OCI-LY1 (cell line): ENCODE results near the gene FAM89A.

Experiments
- EZH2 ChIP-seq: fragments of 200-600 bp; sonication (generic), shearing (Covaris generic); IDR thresholded peaks from 2 replicates; pipeline ENCODE4 v1.8.0; 2017; ENCODE audit warnings: borderline replicate concordance, mixed run types, mild to moderate bottlenecking, antibody characterized with exemption, low read length, moderate library complexity, mixed read lengths
- TF ChIP-seq, protein P1 (sequence below): fragments of 200-600 bp; sonication (generic), shearing (Covaris generic); IDR thresholded peaks from 2 replicates; pipeline ENCODE4 v1.5.1; 2017; ENCODE audit warnings: mild to moderate bottlenecking, antibody characterized with exemption, low read length, moderate library complexity, mixed read lengths

GRCh38 chr1:231044588-231044987 lies 4.5 kb upstream of the FAM89A start:
- no peak for TF ChIP-seq EZH2
- TF ChIP-seq, protein P1, sequence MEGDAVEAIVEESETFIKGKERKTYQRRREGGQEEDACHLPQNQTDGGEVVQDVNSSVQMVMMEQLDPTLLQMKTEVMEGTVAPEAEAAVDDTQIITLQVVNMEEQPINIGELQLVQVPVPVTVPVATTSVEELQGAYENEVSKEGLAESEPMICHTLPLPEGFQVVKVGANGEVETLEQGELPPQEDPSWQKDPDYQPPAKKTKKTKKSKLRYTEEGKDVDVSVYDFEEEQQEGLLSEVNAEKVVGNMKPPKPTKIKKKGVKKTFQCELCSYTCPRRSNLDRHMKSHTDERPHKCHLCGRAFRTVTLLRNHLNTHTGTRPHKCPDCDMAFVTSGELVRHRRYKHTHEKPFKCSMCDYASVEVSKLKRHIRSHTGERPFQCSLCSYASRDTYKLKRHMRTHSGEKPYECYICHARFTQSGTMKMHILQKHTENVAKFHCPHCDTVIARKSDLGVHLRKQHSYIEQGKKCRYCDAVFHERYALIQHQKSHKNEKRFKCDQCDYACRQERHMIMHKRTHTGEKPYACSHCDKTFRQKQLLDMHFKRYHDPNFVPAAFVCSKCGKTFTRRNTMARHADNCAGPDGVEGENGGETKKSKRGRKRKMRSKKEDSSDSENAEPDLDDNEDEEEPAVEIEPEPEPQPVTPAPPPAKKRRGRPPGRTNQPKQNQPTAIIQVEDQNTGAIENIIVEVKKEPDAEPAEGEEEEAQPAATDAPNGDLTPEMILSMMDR, result no peak
